ELR (cell line): ENCODE measurements around the gene ATP10B.
A peak's percentile ranks its signal among the peaks of the same experiment; 100 is the strongest.

Experiments used
- DNase-seq: peaks from one replicate; pipeline ENCODE4 v3.0.0-alpha.2; 2015; ENCODE audit warnings: low read depth

Gene ATP10B

GRCh38 chr5:160548949-160549645 is 302.9 kb downstream of the ATP10B start:
- DNase-seq, result peak; percentile 58

- DNase-seq, result no peak
Measured at GRCh38 chr5:160547872-160548271, 304.1 kb downstream of the ATP10B start.

GRCh38 chr5:160547061-160547460 is 304.9 kb downstream of the ATP10B start:
- no peak for DNase-seq

- DNase-seq, result peak; percentile 10
Measured at GRCh38 chr5:160545832-160546231, 306.2 kb downstream of the ATP10B start.

- DNase-seq, result peak; percentile 19
Measured at GRCh38 chr5:160543395-160543794, 308.6 kb downstream of the ATP10B start.

GRCh38 chr5:160542840-160543239 is 309.2 kb downstream of the ATP10B start:
- DNase-seq, result no peak

- peak; percentile 4 for DNase-seq
Measured at GRCh38 chr5:160542281-160542680, 309.7 kb downstream of the ATP10B start.

- DNase-seq, result peak; percentile 60
Measured at GRCh38 chr5:160539431-160539830, 312.6 kb downstream of the ATP10B start.

GRCh38 chr5:160537940-160538339 is 314.1 kb downstream of the ATP10B start:
- no peak for DNase-seq

- no peak for DNase-seq
Measured at GRCh38 chr5:160537116-160537515, 314.9 kb downstream of the ATP10B start.

GRCh38 chr5:160534914-160535313 is 317.1 kb downstream of the ATP10B start:
- no peak for DNase-seq

GRCh38 chr5:160534125-160534524 is 317.9 kb downstream of the ATP10B start:
- no peak for DNase-seq

GRCh38 chr5:160525471-160526261 is 326.3 kb downstream of the ATP10B start:
- no peak for DNase-seq

- DNase-seq, result no peak
Measured at GRCh38 chr5:160524827-160525226, 327.2 kb downstream of the ATP10B start.

GRCh38 chr5:160523502-160524163 is 328.4 kb downstream of the ATP10B start:
- DNase-seq, result no peak

- no peak for DNase-seq
Measured at GRCh38 chr5:160521392-160521663, 330.7 kb downstream of the ATP10B start.

- no peak for DNase-seq
Measured at GRCh38 chr5:160520609-160521391, 331.2 kb downstream of the ATP10B start.

GRCh38 chr5:160516696-160517530 is 335.1 kb downstream of the ATP10B start:
- DNase-seq, result no peak

GRCh38 chr5:160514866-160515265 is 337.1 kb downstream of the ATP10B start:
- DNase-seq, result no peak

GRCh38 chr5:160514191-160514590 is 337.8 kb downstream of the ATP10B start:
- DNase-seq, result no peak

GRCh38 chr5:160513485-160513884 is 338.5 kb downstream of the ATP10B start:
- no peak for DNase-seq
